K562 (cell line): ENCODE data around the gene INPP5D. TPM values are rescaled to one million over a fixed set of nuclear protein-coding genes. Genes with fewer than 3 reads are reported as not detected.

ENCODE experiments used
- ATAC-seq: fragments of 200-7000 bp; cut with Tn5 transposase; 3 replicates; pipeline ENCODE4 v1.9.1; 2020; ENCODE audit warnings: moderate library complexity
- BruUV-seq: library from RNA; stranded (reverse); fragments of 400-500 nt; replicated peaks from 2 replicates; lab custom pipeline; 2021; lab: Mats Ljungman, UMichigan
- CTCF ChIA-PET: fragments of 300-600 bp; formaldehyde crosslinking; extraction: SDS; loops from one replicate; lab custom pipeline; 2021; ENCODE audit warnings: low intra/inter-chr PET ratio; lab: Yijun Ruan, JAX
- POLR2A ChIA-PET: fragments of 300-600, 350-650 bp; sonication (Branson Sonifier 250); formaldehyde crosslinking; extraction: SDS; loops from one replicate; lab custom pipeline; 2021; ENCODE audit warnings: antibody characterized with exemption, inconsistent platforms; lab: Yijun Ruan, JAX
- DNase-seq, 4 experiments: peaks; one replicate each; pipeline versions ENCODE4 v3.0.0 to v3.0.0-alpha.2; 2011 to 2018; ENCODE audit warnings: low spot score in 3 of 4, mixed read lengths in 3 of 4; ENCODE audit errors: extremely low read depth in 1 of 4
- FAIRE-seq: peaks from 2 replicates; lab custom pipeline; 2011; peaks lifted over from hg19 to GRCh38; lab: Jason Lieb, UNC
- H2AFZ ChIP-seq: 2 replicates; pipeline ENCODE4 v1.6.0; 2011; ENCODE audit warnings: low read depth, low read length, control low read depth, inconsistent platforms
- H3K27ac ChIP-seq: fragments of 200-600 bp; 3 replicates; pipeline ENCODE4 v1.8.0; 2011; ENCODE audit warnings: low read depth, mild to moderate bottlenecking, control low read depth, inconsistent platforms, low read length, moderate library complexity, mixed read lengths; ENCODE audit errors: extremely low read depth
- H3K27me3 ChIP-seq, 2 experiments: fragments of 300-600 bp in 1 of 2; 2 replicates in 1 of 2; 3 replicates in 1 of 2; pipeline versions ENCODE4 v1.6.0 to v1.8.0; 2011; ENCODE audit warnings: inconsistent platforms in 2 of 2, low read length in 2 of 2, mild to moderate bottlenecking in 1 of 2, mixed read lengths in 1 of 2, moderate library complexity in 1 of 2; ENCODE audit not compliant: control insufficient read depth in 2 of 2, insufficient read depth in 2 of 2
- H3K36me3 ChIP-seq: fragments of 300-600 bp; 3 replicates; pipeline ENCODE4 v1.8.0; 2011; ENCODE audit warnings: mild to moderate bottlenecking, low read length, inconsistent platforms; ENCODE audit not compliant: control insufficient read depth, insufficient read depth
- H3K4me1 ChIP-seq, 2 experiments: fragments of 200-600 bp in 1 of 2; replicated peaks in 1 of 2; 2 replicates in 1 of 2; 3 replicates in 1 of 2; pipeline versions ENCODE4 v1.5.1 to v1.8.0; 2011; ENCODE audit warnings: inconsistent platforms in 2 of 2, low read length in 2 of 2, mild to moderate bottlenecking in 1 of 2, mixed read lengths in 1 of 2, moderate library complexity in 1 of 2; ENCODE audit not compliant: control insufficient read depth in 2 of 2, insufficient read depth in 2 of 2
- H3K4me2 ChIP-seq: 2 replicates; pipeline ENCODE4 v1.6.1; 2011; ENCODE audit warnings: low read length, control low read depth, inconsistent platforms, mixed read lengths; ENCODE audit not compliant: insufficient read depth
- H3K4me3 ChIP-seq: fragments of 200-600 bp; sonication (generic), shearing (Covaris generic); 2 replicates; pipeline ENCODE4 v1.5.1; 2016; ENCODE audit warnings: control low read depth, inconsistent platforms
- H3K79me2 ChIP-seq: fragments of 200-600 bp; 3 replicates; pipeline ENCODE4 v1.8.0; 2011; ENCODE audit warnings: low read length, inconsistent platforms; ENCODE audit not compliant: control insufficient read depth, insufficient read depth
- H3K9ac ChIP-seq, 2 experiments: 2 replicates each; pipeline versions ENCODE4 v1.6.0 to v1.6.1; 2011; ENCODE audit warnings: low read depth in 2 of 2, low read length in 2 of 2, control low read depth in 1 of 2, inconsistent platforms in 1 of 2, mild to moderate bottlenecking in 1 of 2, mixed read lengths in 1 of 2; ENCODE audit not compliant: insufficient read depth in 1 of 2
- H3K9me1 ChIP-seq: one replicate; pipeline ENCODE4 v1.6.0; 2011; ENCODE audit warnings: inconsistent platforms, mild to moderate bottlenecking, low read length, moderate library complexity; ENCODE audit not compliant: control insufficient read depth, insufficient read depth
- H3K9me3 ChIP-seq: replicated peaks from 2 replicates; pipeline ENCODE4 v1.5.1; 2011; ENCODE audit warnings: low read depth, low read length, inconsistent platforms; ENCODE audit not compliant: control insufficient read depth, insufficient read depth
- H4K20me1 ChIP-seq: replicated peaks from 2 replicates; pipeline ENCODE4 v1.6.1; 2011; ENCODE audit warnings: low read length, inconsistent platforms, mixed read lengths; ENCODE audit not compliant: control insufficient read depth, insufficient read depth
- ETV5 ChIP-seq: sonication (generic); formaldehyde crosslinking; IDR thresholded peaks from 2 replicates; pipeline ENCODE4 v1.4.0; 2020; ENCODE audit warnings: low read depth, mild to moderate bottlenecking, missing genetic modification reagents
- KLF1 ChIP-seq: fragments of 450-650 bp; IDR thresholded peaks from 2 replicates; pipeline ENCODE4 v1.6.1; 2016; ENCODE audit warnings: missing genetic modification characterization, missing compliant biosample characterization
- MYBL2 ChIP-seq, 2 experiments: fragments of 450-650 bp in 1 of 2; sonication (generic) in 1 of 2; formaldehyde crosslinking in 1 of 2; IDR thresholded peaks; 2 replicates each; pipeline versions ENCODE4 v1.6.1 to v1.8.1; 2017 to 2022; ENCODE audit warnings: borderline replicate concordance in 1 of 2, inconsistent platforms in 1 of 2, low read depth in 1 of 2, mild to moderate bottlenecking in 1 of 2, missing genetic modification reagents in 1 of 2, moderate library complexity in 1 of 2
- TGIF2 ChIP-seq: sonication (generic); formaldehyde crosslinking; IDR thresholded peaks from 2 replicates; pipeline ENCODE4 v1.8.1; 2022; ENCODE audit warnings: mild to moderate bottlenecking, missing genetic modification reagents, moderate library complexity
- ZC3H11A ChIP-seq: IDR thresholded peaks from 2 replicates; pipeline ENCODE4 v1.6.1; 2012; ENCODE audit warnings: low read depth, low read length, improper control_type of control experiment
- WGBS: fragments of 100-300 bp; shearing (Covaris generic); methylation state at CpG from one replicate; pipeline ENCODE4 v1.1.6; 2016; ENCODE audit warnings: low coverage, mixed read lengths; ENCODE audit not compliant: insufficient coverage; ENCODE audit errors: missing lambda C conversion rate; 5-methylcytosine and 5-hydroxymethylcytosine counted together
- in situ Hi-C: fragments of 300-500 bp; cut with MboI; formaldehyde crosslinking; loops from 4 replicates; pipeline ENCODE4 v1.15.0; 2018; ENCODE audit warnings: inconsistent platforms, mixed read lengths
- intact Hi-C: fragments of 100-400 bp; cut with micrococcal nuclease; formaldehyde crosslinking; loops from 2 replicates; pipeline ENCODE4 v1.14.2; 2022
- polyA plus RNA-seq, 8 experiments: library from polyadenylated mRNA; depleted of rRNA in 4 of 8; stranded (reverse) in 5 of 8; unstranded in 3 of 8; fragments of >200 nt; fragmentation: Nextera tagmentation in 2 of 8; fragmentation: Illumina TruSeq in 1 of 8; extraction: Ambion mirVana in 2 of 8; extraction: Trizol in 1 of 8; gene quantifications; 2 replicates each; pipeline versions ENCODE4 v1.2.1 to v1.2.3, GENCODE V29; 2011 to 2014; ENCODE audit warnings: inconsistent platforms in 1 of 8, missing spikeins in 1 of 8
- total RNA-seq, 7 experiments: library from RNA; depleted of rRNA in 6 of 7; stranded (reverse); fragments of >200 nt in 6 of 7; fragmentation: Illumina TruSeq in 2 of 7; extraction: Trizol in 2 of 7; gene quantifications; 2 replicates each; pipeline versions ENCODE4 v1.2.1 to v1.2.3, GENCODE V29; 2011 to 2021; ENCODE audit warnings: low replicate concordance in 1 of 7

INPP5D gene
- total and polyA plus RNA-seq, 9 of the 15 experiments (the other 6 are each of a cell fraction or from before 2014, with no cell fraction given) = 0.55 to 6.2 (median 2.2) TPM

GRCh38 chr2:233048569-233049193 lies 11.5 kb upstream of the INPP5D start:
- Histone ChIP-seq H3K4me2 (no peak overlapping the region), H3K9me3 (no peaks in the 10 kb centered on the region), H3K4me3 (no peak overlapping the region), H3K9me1 (no peaks in the 10 kb centered on the region), H3K79me2 (no peaks in the 10 kb centered on the region), H3K27me3 (peaks cover 0 to 25% of the 10 kb centered on the region in 2 experiments; a peak in 2 of 5 replicates), H4K20me1 (no peaks in the 10 kb centered on the region), H3K36me3 (no peaks in the 10 kb centered on the region), H2AFZ (no peak overlapping the region), H3K27ac (no peak overlapping the region), H3K4me1 (peaks cover 0 to 5% of the 10 kb centered on the region in 2 experiments; a peak in 3 of 5 replicates), H3K9ac (no peak overlapping the region)
- DNase-seq (no peak), FAIRE-seq (no peak), ATAC-seq (no peak)
- CTCF ChIA-PET = no interaction called here
- POLR2A ChIA-PET = no interaction called here
- WGBS = 0% methylated on average over 3 of the region's 10 CpGs
- in situ Hi-C loops (no loop called here), intact Hi-C loops (loop anchor here (10.0 kb wide), 1 partner anchor 206 kb away; the partner anchor contains the start of gene ATG16L1)
- TF ChIP-seq KLF1 (tag) (no peak), ZC3H11A (no peak), MYBL2 (IDR thresholded peaks at IDR 0.05; ENCODE audit: low read depth) (no peak), MYBL2 (CRISPR knock-in tag; IDR thresholded peaks at IDR 0.05; ENCODE audit: borderline replicate concordance) (no peak), TGIF2 (CRISPR knock-in tag) (no peak), ETV5 (CRISPR knock-in tag) (no peak)
- no TSS peak for BruUV-seq
